ENCODE results near the gene TM9SF2.
"Not testable (repeated sequence)": the region's sequence is repeated elsewhere in the genome, so short reads cannot be mapped to it uniquely, and the experiment has no call there.

TM9SF2 gene

GRCh38 chr13:99540530-99540929, 39.3 kb downstream of the TM9SF2 start:
- DNase-seq = no peak

DNA sequence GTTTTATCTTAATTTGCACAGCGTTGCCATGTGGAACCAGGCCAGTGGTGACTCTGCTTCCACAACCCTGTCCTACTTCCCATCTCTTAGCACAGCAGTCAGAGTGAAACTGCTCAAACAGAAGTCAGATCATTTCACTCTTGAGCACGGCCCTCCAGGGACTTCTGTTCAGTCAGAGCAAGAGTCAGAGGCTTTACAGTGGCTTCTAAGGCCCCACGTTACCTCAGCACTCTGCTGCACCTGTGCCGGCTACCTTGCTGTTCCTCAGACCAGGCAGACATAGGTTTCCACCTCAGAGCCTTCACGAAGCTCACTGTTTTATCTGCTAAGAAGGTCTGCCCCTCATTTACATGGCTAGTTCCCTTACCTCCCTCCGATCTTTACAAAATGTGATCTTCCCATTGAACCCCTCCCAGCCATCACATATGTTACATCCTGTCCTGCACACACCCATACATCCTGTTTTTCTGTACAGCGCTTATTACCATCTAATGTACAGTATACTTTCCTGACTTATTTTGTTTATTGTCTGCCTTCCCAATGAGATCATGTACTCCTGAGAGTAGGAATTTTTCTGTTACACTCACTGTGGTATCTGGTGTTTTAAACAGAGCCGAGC, 41.6 kb downstream of the TM9SF2 start:
- DNase-seq = peak; percentile 6

- DNase-seq = no peak
Measured at GRCh38 chr13:99545361-99545760, 44.1 kb downstream of the TM9SF2 start.

DNA sequence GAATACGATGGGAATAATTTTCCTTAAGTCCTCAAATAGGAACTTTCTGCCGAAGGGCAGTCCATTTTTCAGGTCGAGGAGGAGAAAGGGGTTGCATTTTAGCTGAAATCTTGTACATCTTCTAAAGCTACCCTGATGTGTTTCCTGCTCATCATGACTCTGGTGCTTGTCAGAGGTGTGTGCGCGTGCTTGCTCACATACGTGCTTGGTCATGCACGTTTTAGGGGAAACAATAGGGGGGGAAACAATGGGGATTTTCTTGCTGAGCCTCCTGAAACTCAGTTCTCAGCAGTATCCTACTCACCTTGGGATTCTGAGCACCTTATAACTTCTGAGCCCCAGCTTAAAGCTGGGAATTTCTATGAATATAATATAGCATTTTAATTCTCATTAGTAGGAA, 44.7 kb downstream of the TM9SF2 start:
- DNase-seq = no peak

DNA sequence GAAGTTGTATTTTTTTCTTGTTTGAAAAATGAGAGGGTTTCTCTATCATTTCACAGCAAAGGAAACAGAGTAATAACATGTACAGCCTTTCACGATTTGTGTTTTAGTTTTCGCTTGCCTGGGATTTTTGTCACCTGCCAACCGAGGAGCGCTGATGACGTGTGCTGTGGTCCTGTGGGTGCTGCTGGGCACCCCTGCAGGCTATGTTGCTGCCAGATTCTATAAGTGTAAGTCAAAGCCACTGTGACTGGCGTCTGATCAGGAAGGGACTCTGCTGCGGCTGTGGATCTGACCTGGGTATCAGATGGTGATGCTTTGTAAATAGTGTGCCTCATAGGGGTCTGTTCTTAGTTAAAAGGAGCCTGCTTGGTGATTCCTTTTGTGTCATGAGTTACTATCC, 45.6 kb downstream of the TM9SF2 start:
- DNase-seq = no peak

GRCh38 chr13:99548448-99548847, 47.2 kb downstream of the TM9SF2 start:
- no peak for DNase-seq

DNA sequence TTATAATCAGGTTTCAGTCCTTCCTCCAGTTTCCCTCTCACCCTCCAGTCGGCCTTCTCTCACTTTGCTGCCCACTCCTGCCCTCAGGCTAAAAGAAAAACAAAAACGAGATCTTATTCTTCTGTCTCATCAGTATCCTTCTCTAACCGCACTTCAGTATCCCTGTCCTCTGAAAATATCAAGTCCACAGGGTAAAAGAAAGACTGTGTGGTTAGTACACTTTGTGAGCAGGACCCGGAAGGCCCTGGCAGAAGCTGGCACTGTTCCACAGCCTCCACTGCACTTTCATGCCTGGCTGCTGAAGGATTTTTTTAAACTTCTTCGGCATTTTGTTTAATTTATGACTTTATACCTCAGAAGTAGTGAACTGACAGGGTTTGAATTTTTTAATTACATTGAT, 51.8 kb downstream of the TM9SF2 start:
- no peak for DNase-seq

- DNase-seq = no peak
Measured at GRCh38 chr13:99555149-99555548, 53.9 kb downstream of the TM9SF2 start.

DNA sequence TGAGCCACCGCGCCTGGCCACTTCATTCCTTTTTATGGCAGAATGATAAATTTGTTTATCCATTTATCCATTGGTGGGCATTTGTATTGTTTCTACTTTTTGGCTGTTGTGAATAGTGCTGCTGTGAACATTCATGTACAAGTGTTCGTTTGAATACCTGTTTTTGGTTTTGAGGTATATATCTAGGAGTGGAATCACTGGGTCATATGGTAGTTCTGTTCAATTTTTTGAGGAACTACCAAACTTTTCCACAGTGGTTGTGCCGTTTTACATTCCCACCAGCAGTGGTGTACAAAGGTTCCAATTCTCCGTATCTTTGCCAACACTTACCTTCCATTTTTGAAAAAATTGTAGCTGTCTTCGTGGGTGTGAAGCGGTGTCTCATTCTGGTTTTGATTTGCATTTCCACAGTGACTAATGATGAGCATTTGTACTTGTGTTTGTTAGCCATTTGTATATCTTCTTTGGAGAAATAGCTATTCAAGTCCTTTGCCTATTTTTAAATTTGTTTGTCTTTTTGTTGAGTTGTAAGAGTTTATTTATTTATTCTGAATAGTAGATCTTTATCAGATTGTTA, 55.7 kb downstream of the TM9SF2 start:
- DNase-seq = no peak

- no peak for DNase-seq
Measured at GRCh38 chr13:99558570-99559180, 57.4 kb downstream of the TM9SF2 start.

DNA sequence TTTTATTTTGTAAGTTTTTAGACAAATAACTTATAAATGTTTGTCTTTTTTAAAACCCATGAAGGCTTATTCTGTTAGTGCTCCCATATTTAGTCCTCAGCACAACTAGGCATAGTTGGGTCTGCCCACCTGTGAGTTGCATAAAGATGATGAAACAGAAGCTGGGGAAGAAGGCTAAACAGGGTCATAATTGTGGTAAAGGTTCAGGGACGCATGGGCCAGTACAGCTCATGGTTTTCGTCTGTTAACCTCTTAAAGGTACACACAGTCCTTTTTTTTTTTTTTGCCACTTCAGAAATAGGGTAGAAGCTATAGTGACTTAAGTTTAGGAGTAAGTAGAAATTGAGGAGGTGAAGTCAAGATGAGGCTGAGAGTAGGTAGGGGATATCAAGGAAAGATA, 58.3 kb downstream of the TM9SF2 start:
- DNase-seq = no peak

DNA sequence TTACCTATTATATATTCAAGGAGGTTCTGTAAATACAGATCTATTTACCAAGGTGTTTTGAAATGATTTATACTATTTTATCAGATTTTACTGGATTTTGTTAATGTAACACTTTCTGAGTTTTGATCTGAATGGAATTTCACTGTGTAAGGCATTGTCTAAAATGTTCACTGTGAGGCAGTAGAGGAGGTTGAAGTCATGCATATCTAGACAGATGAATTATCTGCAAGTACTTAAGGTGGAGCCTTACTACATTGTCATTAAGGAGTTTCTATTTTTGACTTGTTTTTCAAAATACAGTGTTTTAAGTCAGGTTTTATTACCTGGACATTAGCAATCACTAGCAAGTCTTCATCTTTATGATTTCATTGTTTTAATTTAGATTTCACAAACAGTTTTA, 62.1 kb downstream of the TM9SF2 start:
- no peak for DNase-seq

DNA sequence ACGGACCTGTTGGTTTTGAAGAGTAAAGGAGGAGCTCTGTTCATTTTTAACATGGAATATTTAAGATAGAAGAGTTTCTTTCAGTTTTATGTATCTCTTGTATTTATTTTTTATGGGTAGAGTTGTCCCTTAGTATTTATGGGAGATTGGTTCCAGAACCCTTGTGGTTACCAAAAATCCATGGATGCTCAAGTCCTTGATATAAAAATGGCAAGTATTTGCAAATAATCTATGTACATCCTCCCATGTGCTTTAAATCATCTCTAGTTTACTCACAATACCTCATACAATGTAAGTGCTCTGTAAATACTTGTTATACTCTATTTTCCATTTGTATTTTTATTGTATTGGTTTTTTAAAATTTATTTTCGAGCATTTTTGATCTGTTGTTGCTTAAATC, 63.1 kb downstream of the TM9SF2 start:
- no peak for DNase-seq

DNA sequence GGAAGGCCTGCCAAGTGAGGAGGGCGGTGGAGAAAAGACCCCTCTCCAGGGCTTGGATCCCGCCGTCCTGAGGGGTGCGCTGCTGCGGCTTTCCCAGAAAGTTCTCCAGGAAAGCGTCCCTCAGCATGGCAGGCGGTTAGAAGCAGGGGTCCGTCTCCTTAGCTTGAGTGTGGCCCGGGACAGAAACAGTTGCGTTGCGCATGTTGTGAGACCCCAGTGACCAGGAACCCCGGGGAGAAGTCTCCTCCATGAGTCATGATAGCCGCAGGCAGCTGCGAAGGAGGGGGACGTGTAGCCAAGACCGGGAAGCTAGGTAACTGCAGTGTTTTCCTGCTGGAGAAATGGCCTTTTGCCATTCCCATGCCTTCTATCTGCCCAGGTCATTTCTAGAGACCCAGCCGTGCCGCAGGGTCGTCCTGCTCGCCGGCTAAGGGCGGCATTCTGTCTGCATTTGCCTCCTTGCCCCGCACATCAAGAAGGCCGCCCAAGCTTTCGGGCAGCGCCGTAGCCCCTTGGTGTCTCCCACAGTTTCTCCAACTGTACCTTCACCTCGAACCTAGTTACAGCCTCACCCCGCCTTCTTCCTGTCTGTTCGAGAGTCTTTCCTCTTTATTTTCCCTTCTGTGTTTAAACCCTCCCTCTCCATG, 64.3 kb downstream of the TM9SF2 start:
- no peak for DNase-seq

DNA sequence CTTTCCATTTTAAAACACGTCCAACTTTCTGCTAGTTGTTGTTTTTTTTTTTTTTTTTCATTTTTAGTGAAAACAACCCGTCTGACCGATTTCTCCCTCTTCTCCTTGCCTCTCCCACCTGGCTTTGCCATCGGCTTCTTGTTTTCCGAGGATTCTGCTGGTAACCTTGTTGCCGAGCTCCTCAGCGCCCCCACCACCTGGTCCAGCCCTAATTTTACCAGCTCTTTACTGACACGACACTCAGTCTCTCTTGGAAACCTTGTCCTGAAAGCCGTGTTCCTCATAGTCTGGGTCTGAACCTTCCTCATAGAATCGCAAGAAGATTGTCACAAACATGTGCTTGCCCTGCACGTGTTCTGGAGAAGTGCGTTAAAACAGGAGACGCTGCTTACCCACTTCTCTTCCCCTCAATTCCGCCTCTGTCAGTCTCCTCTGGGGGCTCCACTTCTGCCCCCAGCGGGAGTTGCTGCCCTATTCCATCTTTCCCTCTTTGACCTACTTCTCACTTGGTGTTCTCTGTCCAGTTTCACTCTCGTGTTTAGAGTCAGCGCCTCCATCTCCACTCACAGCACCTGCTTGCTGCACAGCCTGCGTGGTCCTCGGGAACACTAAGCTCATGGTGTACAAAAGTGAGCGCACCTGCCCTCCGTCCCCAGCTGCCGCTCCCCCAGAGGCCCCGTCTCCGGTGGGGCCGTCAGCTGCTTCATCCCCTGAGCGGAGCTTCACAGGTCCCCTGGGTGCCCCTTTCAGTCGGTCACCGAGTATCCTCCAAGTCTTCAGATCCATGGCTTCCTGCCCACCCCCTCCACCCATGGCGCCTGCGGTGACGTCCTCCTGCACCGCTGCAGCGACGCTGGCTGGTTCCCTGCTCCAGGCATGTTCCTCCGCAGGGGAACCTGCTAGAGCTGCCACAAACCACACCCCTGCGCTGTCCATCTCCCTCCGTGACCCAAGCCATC, 65.1 kb downstream of the TM9SF2 start:
- no peak for DNase-seq

GRCh38 chr13:99568901-99569300, 67.6 kb downstream of the TM9SF2 start:
- DNase-seq = not testable (repeated sequence)

- no peak for DNase-seq
Measured at GRCh38 chr13:99572131-99572530, 70.9 kb downstream of the TM9SF2 start.

GRCh38 chr13:99572921-99573320, 71.6 kb downstream of the TM9SF2 start:
- no peak for DNase-seq

GRCh38 chr13:99575376-99576120, 74.3 kb downstream of the TM9SF2 start:
- no peak for DNase-seq

- DNase-seq = no peak
Measured at GRCh38 chr13:99577934-99578917, 77.0 kb downstream of the TM9SF2 start.

All from activated gamma-delta T cell treated with Interleukin-2 at 50 U/mL for 16 hours (primary cell).